D721Med (cell line): ENCODE measurements around the gene UBE2G1.

ENCODE experiments used
- DNase-seq: peaks from one replicate; pipeline ENCODE4 v3.0.0; 2011; ENCODE audit warnings: low spot score; ENCODE audit not compliant: insufficient read length
- FAIRE-seq: peaks from 2 replicates; lab custom pipeline; 2011; peaks lifted over from hg19 to GRCh38; lab: Jason Lieb, UNC
- CTCF ChIP-seq: IDR thresholded peaks from 2 replicates; pipeline ENCODE4 v1.5.1; 2012; ENCODE audit warnings: mild to moderate bottlenecking, control low read depth; ENCODE audit not compliant: insufficient read depth; ENCODE audit errors: missing control alignments

Gene UBE2G1

DNA sequence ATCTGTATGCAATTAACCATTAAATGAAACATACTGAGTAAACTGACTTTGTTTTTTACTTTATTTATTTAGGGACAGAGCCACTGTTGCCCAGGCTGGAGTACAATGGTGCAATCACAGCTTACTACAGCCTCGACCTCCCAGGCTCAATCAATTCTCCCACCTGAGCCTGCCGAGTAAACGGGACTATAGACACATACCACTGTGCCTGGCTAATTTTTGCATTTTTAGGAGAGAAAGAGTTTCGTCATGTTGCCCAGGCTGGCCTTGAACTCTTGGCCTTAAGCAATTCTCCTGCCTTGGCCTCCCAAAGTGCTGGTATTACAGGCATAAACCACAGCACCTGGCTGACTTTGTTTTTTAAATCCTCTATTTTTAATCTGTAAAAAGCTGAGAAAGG, 145.3 kb downstream of the UBE2G1 start:
- FAIRE-seq (no peak), DNase-seq (no peak)
- TF ChIP-seq CTCF = no peak

- no peak for FAIRE-seq
- DNase-seq = no peak
- TF ChIP-seq CTCF = no peak
These were observed 145.8 kb downstream of the UBE2G1 start for GRCh38 chr17:4220655-4221054.
